Liver (tissue), 3 donors: Measurements from ENCODE around the gene MYOM1.

Experiments used
- CTCF ChIP-seq: fragments of 150-350 bp; IDR thresholded peaks from 2 replicates; pipeline ENCODE4 v1.5.1; 2017; ENCODE audit warnings: improper control_type of control experiment, low read depth, low read length; ENCODE audit not compliant: missing input control
- FOXA1 ChIP-seq: IDR thresholded peaks from 2 replicates; pipeline ENCODE4 v1.6.1; 2016; ENCODE audit warnings: antibody characterized with exemption
- GABPA ChIP-seq, 2 donors: IDR thresholded peaks in 1 of 2; conservative IDR thresholded peaks in 1 of 2; 2 replicates each; pipeline ENCODE4 v1.6.1; 2016; ENCODE audit warnings: antibody characterized with exemption in 2 of 2, mild to moderate bottlenecking in 1 of 2, moderate library complexity in 1 of 2
- JUND ChIP-seq, 2 donors: IDR thresholded peaks; 2 replicates each; pipeline ENCODE4 v1.6.1; 2016; ENCODE audit warnings: antibody characterized with exemption in 2 of 2
- MAX ChIP-seq: IDR thresholded peaks from 2 replicates; pipeline ENCODE4 v1.6.1; 2016; ENCODE audit warnings: antibody characterized with exemption
- RAD21 ChIP-seq, 2 donors: IDR thresholded peaks; 2 replicates each; pipeline ENCODE4 v1.6.1; 2016; ENCODE audit warnings: antibody characterized with exemption in 2 of 2, mild to moderate bottlenecking in 2 of 2
- REST ChIP-seq: IDR thresholded peaks from 2 replicates; pipeline ENCODE4 v1.6.1; 2016; ENCODE audit warnings: antibody characterized with exemption, mild to moderate bottlenecking
- RXRA ChIP-seq, 2 donors: IDR thresholded peaks; 2 replicates each; pipeline ENCODE4 v1.6.1; 2017 to 2018; ENCODE audit warnings: antibody characterized with exemption in 2 of 2, mild to moderate bottlenecking in 1 of 2
- TAF1 ChIP-seq: conservative IDR thresholded peaks from 2 replicates; pipeline ENCODE4 v1.6.1; 2016; ENCODE audit warnings: antibody characterized with exemption, mild to moderate bottlenecking
- YY1 ChIP-seq: IDR thresholded peaks from 2 replicates; pipeline ENCODE4 v1.6.1; 2016; ENCODE audit warnings: antibody characterized with exemption, mild to moderate bottlenecking
- TF ChIP-seq, protein P1 (sequence below): IDR thresholded peaks from 2 replicates; pipeline ENCODE4 v1.6.1; 2016; ENCODE audit warnings: antibody characterized with exemption
- TF ChIP-seq, protein P2 (sequence below): IDR thresholded peaks from 2 replicates; pipeline ENCODE4 v1.6.1; 2016; ENCODE audit warnings: antibody characterized with exemption
- donor health status: healthy.
- donor health status: healthy.

DNA sequence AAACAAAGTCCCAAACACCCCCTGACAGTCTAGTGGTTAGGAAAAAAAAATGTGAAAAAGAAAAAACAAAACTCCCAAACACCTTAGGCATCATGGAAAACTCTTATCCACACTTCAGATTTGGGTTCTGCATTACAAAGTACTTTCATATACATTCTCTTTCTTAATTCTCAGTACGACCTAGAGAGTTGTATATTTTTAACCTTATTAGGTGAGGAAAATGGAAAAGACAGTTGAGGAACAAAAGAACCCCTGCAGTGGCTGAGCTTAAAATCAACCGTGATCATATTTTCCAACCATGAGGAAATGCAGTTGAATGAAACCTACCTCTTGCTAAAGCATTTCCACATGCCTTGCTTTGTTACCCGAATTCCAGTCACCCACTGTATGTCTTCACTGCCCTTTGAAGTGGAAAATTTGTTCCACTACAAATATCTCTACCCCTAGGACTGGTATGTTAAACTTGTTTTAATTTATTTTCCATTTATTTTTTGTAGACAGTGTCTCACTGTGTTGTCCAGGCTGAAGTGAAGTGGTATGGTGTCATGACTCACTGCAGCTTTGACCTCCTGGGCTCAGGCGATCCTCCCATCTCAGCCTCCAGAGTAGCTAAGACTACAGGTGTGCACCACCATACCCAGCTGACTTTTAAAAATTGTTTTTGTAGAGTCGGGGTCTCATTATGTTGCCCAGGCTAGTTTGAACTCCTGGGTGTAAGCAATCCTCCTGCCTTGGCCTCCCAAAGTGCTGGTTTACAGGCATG is 149.9 kb downstream of the MYOM1 start:
- TF ChIP-seq MAX (no peak), CTCF (no peak), REST (no peak), FOXA1 (no peak), YY1 (no peak), TAF1 (no peak), RAD21 (IDR thresholded peaks at IDR 0.05) (no peak), JUND (IDR thresholded peaks at IDR 0.05) (no peak), GABPA (IDR thresholded peaks at IDR 0.05 in 1 of 2, conservative IDR thresholded peaks at IDR 0.05 in 1 of 2) (no peak), RXRA (IDR thresholded peaks at IDR 0.05) (no peak)
- TF ChIP-seq, protein P1, sequence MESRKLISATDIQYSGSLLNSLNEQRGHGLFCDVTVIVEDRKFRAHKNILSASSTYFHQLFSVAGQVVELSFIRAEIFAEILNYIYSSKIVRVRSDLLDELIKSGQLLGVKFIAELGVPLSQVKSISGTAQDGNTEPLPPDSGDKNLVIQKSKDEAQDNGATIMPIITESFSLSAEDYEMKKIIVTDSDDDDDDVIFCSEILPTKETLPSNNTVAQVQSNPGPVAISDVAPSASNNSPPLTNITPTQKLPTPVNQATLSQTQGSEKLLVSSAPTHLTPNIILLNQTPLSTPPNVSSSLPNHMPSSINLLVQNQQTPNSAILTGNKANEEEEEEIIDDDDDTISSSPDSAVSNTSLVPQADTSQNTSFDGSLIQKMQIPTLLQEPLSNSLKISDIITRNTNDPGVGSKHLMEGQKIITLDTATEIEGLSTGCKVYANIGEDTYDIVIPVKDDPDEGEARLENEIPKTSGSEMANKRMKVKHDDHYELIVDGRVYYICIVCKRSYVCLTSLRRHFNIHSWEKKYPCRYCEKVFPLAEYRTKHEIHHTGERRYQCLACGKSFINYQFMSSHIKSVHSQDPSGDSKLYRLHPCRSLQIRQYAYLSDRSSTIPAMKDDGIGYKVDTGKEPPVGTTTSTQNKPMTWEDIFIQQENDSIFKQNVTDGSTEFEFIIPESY = no peak
- TF ChIP-seq, protein P2, sequence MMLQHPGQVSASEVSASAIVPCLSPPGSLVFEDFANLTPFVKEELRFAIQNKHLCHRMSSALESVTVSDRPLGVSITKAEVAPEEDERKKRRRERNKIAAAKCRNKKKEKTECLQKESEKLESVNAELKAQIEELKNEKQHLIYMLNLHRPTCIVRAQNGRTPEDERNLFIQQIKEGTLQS = no peak
